ENCODE results near the gene SNED1.

Gene SNED1

DNA sequence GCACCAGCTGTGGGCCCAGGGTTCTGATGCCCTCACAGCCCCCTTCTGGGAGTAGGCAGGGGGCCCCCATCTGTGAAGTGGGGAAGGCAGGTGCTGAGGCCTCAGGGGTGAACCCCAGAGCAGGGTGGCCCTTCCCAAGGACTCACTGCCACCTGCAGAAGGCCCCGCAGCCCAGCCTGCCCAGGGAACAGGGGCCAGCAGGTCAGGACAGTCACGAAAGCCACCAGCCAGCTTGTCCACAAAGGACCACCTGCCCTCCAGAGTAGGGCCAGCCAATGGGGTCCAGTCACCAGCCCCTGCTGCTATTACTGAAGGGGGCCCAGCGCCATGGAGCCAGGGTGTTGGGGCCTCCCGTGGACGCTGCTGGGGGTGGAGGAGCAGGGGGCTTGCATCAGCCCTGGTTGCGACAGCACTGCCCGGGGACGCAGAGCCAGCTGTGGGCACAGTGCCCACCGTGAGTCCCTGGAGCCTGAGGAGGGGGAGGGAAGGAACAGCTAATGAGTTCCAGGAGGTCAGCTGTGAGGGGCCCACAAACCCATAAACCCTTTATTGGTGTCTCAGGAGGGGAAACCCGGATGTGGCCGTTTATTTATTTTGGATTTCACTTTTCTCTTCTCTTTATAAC is 11.5 kb upstream of the SNED1 start:
- Histone ChIP-seq H3K27me3 (replicated peaks; ENCODE audit: control insufficient read depth, insufficient read depth, low read length) (peaks cover 2% of the 10 kb centered on the region; the same call in 1 of the 2 replicates), H3K36me3 (ENCODE audit: control insufficient read depth, insufficient read depth, low read length) (no peaks in the 10 kb centered on the region), H3K4me3 (replicated peaks; ENCODE audit: low read depth, low read length) (no peak overlapping the region)
- TF ChIP-seq, protein P1, sequence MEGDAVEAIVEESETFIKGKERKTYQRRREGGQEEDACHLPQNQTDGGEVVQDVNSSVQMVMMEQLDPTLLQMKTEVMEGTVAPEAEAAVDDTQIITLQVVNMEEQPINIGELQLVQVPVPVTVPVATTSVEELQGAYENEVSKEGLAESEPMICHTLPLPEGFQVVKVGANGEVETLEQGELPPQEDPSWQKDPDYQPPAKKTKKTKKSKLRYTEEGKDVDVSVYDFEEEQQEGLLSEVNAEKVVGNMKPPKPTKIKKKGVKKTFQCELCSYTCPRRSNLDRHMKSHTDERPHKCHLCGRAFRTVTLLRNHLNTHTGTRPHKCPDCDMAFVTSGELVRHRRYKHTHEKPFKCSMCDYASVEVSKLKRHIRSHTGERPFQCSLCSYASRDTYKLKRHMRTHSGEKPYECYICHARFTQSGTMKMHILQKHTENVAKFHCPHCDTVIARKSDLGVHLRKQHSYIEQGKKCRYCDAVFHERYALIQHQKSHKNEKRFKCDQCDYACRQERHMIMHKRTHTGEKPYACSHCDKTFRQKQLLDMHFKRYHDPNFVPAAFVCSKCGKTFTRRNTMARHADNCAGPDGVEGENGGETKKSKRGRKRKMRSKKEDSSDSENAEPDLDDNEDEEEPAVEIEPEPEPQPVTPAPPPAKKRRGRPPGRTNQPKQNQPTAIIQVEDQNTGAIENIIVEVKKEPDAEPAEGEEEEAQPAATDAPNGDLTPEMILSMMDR (IDR thresholded peaks at IDR 0.05; ENCODE audit: insufficient read depth, low read length, poor library complexity, severe bottlenecking) = no peak
- DNase-seq (ENCODE audit: extremely low read depth, insufficient read length) = no peak

DNA sequence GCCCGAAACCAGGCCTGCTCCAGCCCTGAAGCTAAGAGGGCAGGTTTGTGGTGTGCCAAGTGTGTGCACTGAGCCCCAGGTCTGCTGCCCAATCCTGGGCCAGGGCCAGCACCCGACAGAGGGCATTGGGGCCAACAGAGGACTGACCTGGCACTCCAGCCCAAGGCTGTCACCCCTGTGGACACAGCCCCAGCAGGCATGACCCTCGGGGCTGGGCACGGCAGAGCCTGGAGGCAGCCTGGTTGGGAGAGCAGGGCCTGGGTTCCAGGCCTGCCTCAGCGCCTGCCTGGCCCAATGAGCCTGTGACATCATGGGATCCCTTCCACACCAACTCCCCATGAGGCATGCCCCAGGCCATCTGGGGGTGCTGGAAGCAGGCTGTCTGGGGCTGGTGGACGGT is 10.8 kb upstream of the SNED1 start:
- TF ChIP-seq, protein P1 (IDR thresholded peaks at IDR 0.05; ENCODE audit: insufficient read depth, low read length, poor library complexity, severe bottlenecking) = no peak

DNA sequence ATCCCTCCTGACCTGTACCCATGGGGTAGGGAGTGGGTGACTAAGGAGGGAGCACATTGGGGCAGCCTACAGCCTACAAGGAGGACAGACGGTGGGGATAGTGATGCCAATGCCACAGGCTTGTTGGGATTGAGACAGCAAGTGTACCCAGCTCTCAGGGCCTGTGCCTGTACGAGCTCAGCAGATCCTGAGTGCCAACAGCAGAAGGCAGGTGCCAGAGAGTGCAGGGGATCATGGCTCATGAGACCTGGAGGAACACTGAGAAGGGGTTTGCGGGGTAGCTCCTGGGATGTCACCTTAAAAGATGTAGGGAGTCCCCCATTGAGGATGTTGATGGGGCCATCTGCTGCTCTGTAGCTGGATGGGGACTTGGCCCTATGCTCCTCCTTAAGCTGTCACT is 10.3 kb upstream of the SNED1 start:
- no peak for DNase-seq (ENCODE audit: extremely low read depth, insufficient read length)
- no peaks in the 10 kb centered on the region; the same call in none of the 2 replicates for H3K27me3 ChIP-seq (replicated peaks; ENCODE audit: control insufficient read depth, insufficient read depth, low read length)
- no peaks in the 10 kb centered on the region for H3K36me3 ChIP-seq (ENCODE audit: control insufficient read depth, insufficient read depth, low read length)

More for the DNA sequence above, 10.8 kb upstream of the SNED1 start:
- Histone ChIP-seq H3K27me3 (replicated peaks; ENCODE audit: control insufficient read depth, insufficient read depth, low read length) (no peaks in the 10 kb centered on the region; the same call in none of the 2 replicates), H3K36me3 (ENCODE audit: control insufficient read depth, insufficient read depth, low read length) (no peaks in the 10 kb centered on the region), H3K4me3 (replicated peaks; ENCODE audit: low read depth, low read length) (no peak overlapping the region)
- no peak for DNase-seq (ENCODE audit: extremely low read depth, insufficient read length)

DNA sequence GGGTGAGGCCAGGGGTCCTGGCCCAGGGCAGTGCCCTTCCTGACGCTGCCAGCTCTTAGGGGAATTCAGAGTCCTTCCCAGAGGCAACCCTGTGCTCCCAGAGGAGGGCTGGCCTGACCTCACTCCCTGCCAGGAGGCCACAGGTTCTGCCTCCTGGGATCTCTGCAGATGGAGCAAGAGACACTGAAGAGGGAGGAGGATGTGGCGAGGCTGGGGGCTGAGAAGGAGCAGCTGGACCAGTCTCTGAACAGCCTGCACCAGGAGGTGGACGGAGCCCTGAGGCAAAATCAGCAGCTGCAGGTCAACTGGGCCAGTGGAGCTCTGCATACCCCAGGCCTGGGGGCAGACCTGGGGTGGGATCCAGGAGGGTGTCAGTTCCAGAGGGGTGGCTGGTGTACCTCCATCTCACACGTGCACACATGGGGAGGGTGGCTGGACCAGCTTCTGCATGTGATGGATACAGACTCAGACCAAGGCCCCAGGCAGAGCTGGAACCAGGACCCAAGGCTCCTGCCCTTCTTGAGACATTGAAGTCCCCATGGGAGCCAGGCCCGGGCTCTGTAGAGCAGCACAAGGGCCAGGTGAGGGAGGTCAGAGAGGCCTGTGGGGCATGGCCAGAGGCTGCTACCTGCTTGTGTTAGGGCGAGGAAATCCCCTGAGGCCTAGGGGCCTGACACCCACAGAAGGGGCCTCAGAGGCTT is 9.7 kb upstream of the SNED1 start:
- no peaks in the 10 kb centered on the region; the same call in none of the 2 replicates for H3K27me3 ChIP-seq (replicated peaks; ENCODE audit: control insufficient read depth, insufficient read depth, low read length)
- no peak for DNase-seq (ENCODE audit: extremely low read depth, insufficient read length)
- TF ChIP-seq, protein P1 (IDR thresholded peaks at IDR 0.05; ENCODE audit: insufficient read depth, low read length, poor library complexity, severe bottlenecking) = no peak
- H3K36me3 ChIP-seq (ENCODE audit: control insufficient read depth, insufficient read depth, low read length) = no peaks in the 10 kb centered on the region
- no peak overlapping the region for H3K4me3 ChIP-seq (replicated peaks; ENCODE audit: low read depth, low read length)

More for the DNA sequence above, 10.3 kb upstream of the SNED1 start:
- no peak overlapping the region for H3K4me3 ChIP-seq (replicated peaks; ENCODE audit: low read depth, low read length)
- TF ChIP-seq, protein P1 (IDR thresholded peaks at IDR 0.05; ENCODE audit: insufficient read depth, low read length, poor library complexity, severe bottlenecking) = no peak

DNA sequence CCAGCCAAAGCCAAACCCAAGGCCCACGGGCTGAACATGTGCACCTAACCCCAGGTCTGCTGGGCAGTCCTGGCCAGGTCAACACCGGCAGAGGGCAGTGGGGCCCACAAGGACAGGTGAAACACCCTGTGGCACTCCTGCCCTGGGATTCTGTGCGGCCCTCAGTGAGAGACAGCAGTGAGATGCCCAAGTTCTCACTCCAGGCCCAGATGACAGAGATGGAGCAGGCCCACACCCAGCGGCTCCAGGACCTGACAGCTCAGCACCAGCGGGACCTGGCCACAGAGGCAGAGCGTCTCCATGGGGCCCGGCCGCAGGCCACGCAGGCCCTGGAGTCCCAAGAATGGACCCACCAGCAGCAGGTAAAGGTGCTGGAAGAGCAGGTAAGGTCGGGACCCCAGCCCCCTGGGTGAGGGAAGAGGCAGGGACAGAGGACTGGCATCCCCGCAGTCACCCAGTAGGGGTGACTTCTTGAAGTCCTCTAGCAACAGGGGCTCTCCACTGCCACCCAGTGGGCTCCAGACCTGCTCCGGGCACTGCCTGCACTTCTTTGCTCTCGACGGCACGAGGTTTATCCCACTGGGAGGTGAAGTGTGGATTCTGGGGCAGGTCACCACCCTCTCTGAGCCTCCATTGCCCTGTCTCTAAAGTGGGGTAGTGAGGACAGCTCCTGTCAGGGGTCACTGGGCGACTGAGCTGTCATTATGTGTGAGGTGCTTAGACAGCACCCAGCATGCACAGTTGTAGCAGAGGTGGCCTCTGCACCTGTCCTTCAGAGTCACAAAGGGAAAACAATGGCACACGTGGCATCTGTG is 8.8 kb upstream of the SNED1 start:
- Histone ChIP-seq H3K36me3 (ENCODE audit: control insufficient read depth, insufficient read depth, low read length) (no peaks in the 10 kb centered on the region), H3K4me3 (replicated peaks; ENCODE audit: low read depth, low read length) (no peak overlapping the region), H3K27me3 (replicated peaks; ENCODE audit: control insufficient read depth, insufficient read depth, low read length) (no peaks in the 10 kb centered on the region; the same call in none of the 2 replicates)
- TF ChIP-seq, protein P1 (IDR thresholded peaks at IDR 0.05; ENCODE audit: insufficient read depth, low read length, poor library complexity, severe bottlenecking) = peak; percentile 65
- no peak for DNase-seq (ENCODE audit: extremely low read depth, insufficient read length)

Measured in GM06990 (cell line).